HEK293 (cell line): ENCODE results near the gene TECR.

ENCODE experiments used
- CTCF ChIA-PET: fragments of 350-600 bp; formaldehyde crosslinking; extraction: SDS; loops from one replicate; lab custom pipeline; 2021; ENCODE audit warnings: antibody characterized with exemption; lab: Yijun Ruan, JAX
- POLR2A ChIA-PET: fragments of 300-600 bp; formaldehyde crosslinking; extraction: SDS; loops from one replicate; lab custom pipeline; 2020; ENCODE audit warnings: antibody characterized with exemption, inconsistent platforms; lab: Yijun Ruan, JAX
- H3K27ac ChIP-seq: fragments of 200-500 bp; sonication (Bioruptor generic); 2 replicates; pipeline ENCODE4 v1.5.1; 2014; ENCODE audit warnings: low read depth, low read length, control low read depth, inconsistent platforms; ENCODE audit errors: extremely low read depth
- H3K36me3 ChIP-seq, 2 experiments: fragments of 200-500 bp in 1 of 2; sonication (Bioruptor generic) in 1 of 2; 1 replicate in 1 of 2; 2 replicates in 1 of 2; pipeline ENCODE4 v1.5.1; 2014 to 2017; ENCODE audit warnings: inconsistent platforms in 2 of 2, low read length in 2 of 2; ENCODE audit not compliant: control insufficient read depth in 2 of 2, insufficient read depth in 1 of 2
- H3K4me1 ChIP-seq: fragments of 200-500 bp; sonication (Bioruptor generic); 2 replicates; pipeline ENCODE4 v1.5.1; 2014; ENCODE audit warnings: mild to moderate bottlenecking, low read length, inconsistent platforms; ENCODE audit not compliant: control insufficient read depth, insufficient read depth
- H3K4me3 ChIP-seq: 2 replicates; pipeline ENCODE4 v1.5.1; 2011; ENCODE audit warnings: low read depth, mild to moderate bottlenecking, control low read depth, low read length, moderate library complexity
- H3K9me3 ChIP-seq: fragments of 200-500 bp; sonication (Bioruptor generic); 2 replicates; pipeline ENCODE4 v1.5.1; 2014; ENCODE audit warnings: low read depth, low read length, inconsistent platforms; ENCODE audit not compliant: control insufficient read depth, insufficient read depth
- GLI2 ChIP-seq: fragments of 450-650 bp; formaldehyde crosslinking; IDR thresholded peaks from 2 replicates; pipeline ENCODE4; 2017; ENCODE audit warnings: missing biosample characterization, missing genetic modification characterization, low read depth, borderline replicate concordance
- GLI4 ChIP-seq: fragments of 450-650 bp; formaldehyde crosslinking; IDR thresholded peaks from 2 replicates; pipeline ENCODE4 v1.5.1; 2016; ENCODE audit warnings: missing biosample characterization, missing genetic modification characterization
- SP3 ChIP-seq: fragments of 450-650 bp; formaldehyde crosslinking; IDR thresholded peaks from 2 replicates; pipeline ENCODE4 v1.5.1; 2016; ENCODE audit warnings: missing biosample characterization, missing genetic modification characterization
- SP7 ChIP-seq: fragments of 450-650 bp; formaldehyde crosslinking; IDR thresholded peaks from 2 replicates; pipeline ENCODE4 v1.5.1; 2016; ENCODE audit warnings: missing biosample characterization, missing genetic modification characterization
- ZFHX2 ChIP-seq: fragments of 450-650 bp; formaldehyde crosslinking; conservative IDR thresholded peaks from 2 replicates; pipeline ENCODE4 v1.5.1; 2016; ENCODE audit warnings: missing biosample characterization, missing genetic modification characterization
- ZNF2 ChIP-seq: fragments of 450-650 bp; formaldehyde crosslinking; IDR thresholded peaks from 2 replicates; pipeline ENCODE4 v1.5.1; 2016; ENCODE audit warnings: missing biosample characterization, missing genetic modification characterization
- ZNF211 ChIP-seq: fragments of 450-650 bp; formaldehyde crosslinking; IDR thresholded peaks from 2 replicates; pipeline ENCODE4 v1.5.1; 2016; ENCODE audit warnings: low read depth, missing biosample characterization, missing genetic modification characterization
- ZNF23 ChIP-seq: fragments of 450-650 bp; formaldehyde crosslinking; IDR thresholded peaks from 2 replicates; pipeline ENCODE4 v1.5.1; 2016; ENCODE audit warnings: missing biosample characterization, missing genetic modification characterization, borderline replicate concordance
- ZNF302 ChIP-seq: fragments of 450-650 bp; formaldehyde crosslinking; IDR thresholded peaks from 2 replicates; pipeline ENCODE4 v1.5.1; 2016; ENCODE audit warnings: missing biosample characterization, missing genetic modification characterization, low read depth
- ZNF341 ChIP-seq: fragments of 450-650 bp; formaldehyde crosslinking; IDR thresholded peaks from 2 replicates; pipeline ENCODE4; 2016; ENCODE audit warnings: low read depth, missing biosample characterization, missing genetic modification characterization
- ZNF571 ChIP-seq: fragments of 450-650 bp; formaldehyde crosslinking; IDR thresholded peaks from 2 replicates; pipeline ENCODE4 v1.5.0; 2017; ENCODE audit warnings: missing biosample characterization, missing genetic modification characterization
- ZNF610 ChIP-seq: fragments of 450-650 bp; formaldehyde crosslinking; IDR thresholded peaks from 2 replicates; pipeline ENCODE4 v1.5.1; 2016; ENCODE audit warnings: missing biosample characterization, missing genetic modification characterization, borderline replicate concordance
- ZNF658 ChIP-seq: fragments of 450-650 bp; formaldehyde crosslinking; IDR thresholded peaks from 2 replicates; pipeline ENCODE4; 2016; ENCODE audit warnings: missing biosample characterization, missing genetic modification characterization
- ZXDB ChIP-seq: fragments of 450-650 bp; formaldehyde crosslinking; IDR thresholded peaks from 2 replicates; pipeline ENCODE4 v1.5.1; 2016; ENCODE audit warnings: missing biosample characterization, missing genetic modification characterization
- TF ChIP-seq, protein P1 (sequence below): fragments of 450-650 bp; formaldehyde crosslinking; IDR thresholded peaks from 2 replicates; pipeline ENCODE4 v1.5.1; 2016; ENCODE audit warnings: missing biosample characterization, missing genetic modification characterization
- TF ChIP-seq, protein P2 (sequence below): fragments of 450-650 bp; formaldehyde crosslinking; IDR thresholded peaks from 2 replicates; pipeline ENCODE4 v1.5.1; 2016; ENCODE audit warnings: missing biosample characterization, missing genetic modification characterization, borderline replicate concordance
- TF ChIP-seq, protein P3 (sequence below): sonication (generic); formaldehyde crosslinking; IDR thresholded peaks from 2 replicates; pipeline ENCODE4 v1.8.1; 2022; ENCODE audit warnings: mild to moderate bottlenecking, moderate library complexity, missing genetic modification reagents
- TF ChIP-seq, protein P4 (sequence below): fragments of 450-650 bp; IDR thresholded peaks from 2 replicates; pipeline ENCODE4 v1.5.1; 2018; ENCODE audit warnings: missing biosample characterization, mild to moderate bottlenecking, missing genetic modification characterization
- TF ChIP-seq, protein P5 (sequence below): fragments of 450-650 bp; formaldehyde crosslinking; IDR thresholded peaks from 2 replicates; pipeline ENCODE4 v1.5.1; 2016; ENCODE audit warnings: missing biosample characterization, missing genetic modification characterization
- TF ChIP-seq, protein P6 (sequence below): fragments of 450-650 bp; formaldehyde crosslinking; IDR thresholded peaks from 2 replicates; pipeline ENCODE4 v1.5.1; 2016; ENCODE audit warnings: missing biosample characterization, missing genetic modification characterization, borderline replicate concordance

TECR gene

DNA sequence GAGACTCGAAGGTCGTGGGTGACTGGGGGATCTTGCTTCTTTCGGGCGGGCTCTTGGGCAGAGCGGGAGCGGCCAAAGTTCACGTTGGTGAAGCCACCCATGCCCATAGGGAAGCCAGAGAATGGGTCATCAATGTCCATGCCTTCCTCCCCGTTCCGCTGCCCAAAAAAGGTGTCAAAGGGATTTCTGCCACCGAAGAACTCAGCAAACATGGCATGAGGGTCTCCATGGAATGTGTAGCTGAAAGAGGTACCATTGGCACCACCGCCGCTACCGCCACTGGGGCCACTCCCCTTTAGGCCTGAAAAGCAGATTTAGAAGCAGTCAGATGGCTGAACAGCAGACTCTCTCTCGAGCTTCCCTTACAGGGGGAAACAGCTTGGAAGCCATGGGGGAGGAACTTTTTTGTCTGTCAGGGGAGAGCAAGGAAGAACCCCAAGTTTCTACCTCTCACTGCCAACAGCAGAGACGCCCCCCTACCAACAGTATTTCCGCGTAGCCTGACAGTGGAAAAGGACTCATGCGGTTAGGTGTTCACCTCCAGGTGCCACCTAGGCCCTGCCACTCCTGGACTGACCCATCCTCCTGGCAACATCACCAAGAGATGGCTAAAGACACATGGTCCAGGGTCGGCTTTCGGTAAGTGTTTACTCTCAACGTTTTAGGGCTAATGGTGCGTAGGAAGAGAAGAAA lies 12.5 kb upstream of the TECR start (continued):
- TF ChIP-seq GLI2 (tag by site-specific recombination) (no peak), SP3 (tag by site-specific recombination) (no peak), ZNF211 (tag by site-specific recombination) (no peak), ZNF571 (tag by site-specific recombination) (no peak), ZNF2 (no peak), ZNF341 (tag by site-specific recombination) (peak; percentile 74), ZFHX2 (no peak), ZNF23 (no peak), ZNF610 (tag by site-specific recombination) (no peak), GLI4 (tag by site-specific recombination) (no peak)
- TF ChIP-seq, protein P1, sequence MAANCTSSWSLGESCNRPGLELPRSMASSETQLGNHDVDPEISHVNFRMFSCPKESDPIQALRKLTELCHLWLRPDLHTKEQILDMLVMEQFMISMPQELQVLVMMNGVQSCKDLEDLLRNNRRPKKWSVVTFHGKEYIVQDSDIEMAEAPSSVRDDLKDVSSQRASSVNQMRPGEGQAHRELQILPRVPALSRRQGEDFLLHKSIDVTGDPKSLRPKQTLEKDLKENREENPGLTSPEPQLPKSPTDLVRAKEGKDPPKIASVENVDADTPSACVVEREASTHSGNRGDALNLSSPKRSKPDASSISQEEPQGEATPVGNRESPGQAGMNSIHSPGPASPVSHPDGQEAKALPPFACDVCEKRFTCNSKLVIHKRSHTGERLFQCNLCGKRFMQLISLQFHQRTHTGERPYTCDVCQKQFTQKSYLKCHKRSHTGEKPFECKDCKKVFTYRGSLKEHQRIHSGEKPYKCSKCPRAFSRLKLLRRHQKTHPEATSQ (tag by site-specific recombination): no peak
- TF ChIP-seq, protein P2, sequence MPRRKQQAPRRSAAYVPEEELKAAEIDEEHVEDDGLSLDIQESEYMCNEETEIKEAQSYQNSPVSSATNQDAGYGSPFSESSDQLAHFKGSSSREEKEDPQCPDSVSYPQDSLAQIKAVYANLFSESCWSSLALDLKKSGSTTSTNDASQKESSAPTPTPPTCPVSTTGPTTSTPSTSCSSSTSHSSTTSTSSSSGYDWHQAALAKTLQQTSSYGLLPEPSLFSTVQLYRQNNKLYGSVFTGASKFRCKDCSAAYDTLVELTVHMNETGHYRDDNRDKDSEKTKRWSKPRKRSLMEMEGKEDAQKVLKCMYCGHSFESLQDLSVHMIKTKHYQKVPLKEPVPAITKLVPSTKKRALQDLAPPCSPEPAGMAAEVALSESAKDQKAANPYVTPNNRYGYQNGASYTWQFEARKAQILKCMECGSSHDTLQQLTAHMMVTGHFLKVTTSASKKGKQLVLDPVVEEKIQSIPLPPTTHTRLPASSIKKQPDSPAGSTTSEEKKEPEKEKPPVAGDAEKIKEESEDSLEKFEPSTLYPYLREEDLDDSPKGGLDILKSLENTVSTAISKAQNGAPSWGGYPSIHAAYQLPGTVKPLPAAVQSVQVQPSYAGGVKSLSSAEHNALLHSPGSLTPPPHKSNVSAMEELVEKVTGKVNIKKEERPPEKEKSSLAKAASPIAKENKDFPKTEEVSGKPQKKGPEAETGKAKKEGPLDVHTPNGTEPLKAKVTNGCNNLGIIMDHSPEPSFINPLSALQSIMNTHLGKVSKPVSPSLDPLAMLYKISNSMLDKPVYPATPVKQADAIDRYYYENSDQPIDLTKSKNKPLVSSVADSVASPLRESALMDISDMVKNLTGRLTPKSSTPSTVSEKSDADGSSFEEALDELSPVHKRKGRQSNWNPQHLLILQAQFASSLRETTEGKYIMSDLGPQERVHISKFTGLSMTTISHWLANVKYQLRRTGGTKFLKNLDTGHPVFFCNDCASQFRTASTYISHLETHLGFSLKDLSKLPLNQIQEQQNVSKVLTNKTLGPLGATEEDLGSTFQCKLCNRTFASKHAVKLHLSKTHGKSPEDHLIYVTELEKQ (tag by site-specific recombination): no peak
- TF ChIP-seq, protein P3, sequence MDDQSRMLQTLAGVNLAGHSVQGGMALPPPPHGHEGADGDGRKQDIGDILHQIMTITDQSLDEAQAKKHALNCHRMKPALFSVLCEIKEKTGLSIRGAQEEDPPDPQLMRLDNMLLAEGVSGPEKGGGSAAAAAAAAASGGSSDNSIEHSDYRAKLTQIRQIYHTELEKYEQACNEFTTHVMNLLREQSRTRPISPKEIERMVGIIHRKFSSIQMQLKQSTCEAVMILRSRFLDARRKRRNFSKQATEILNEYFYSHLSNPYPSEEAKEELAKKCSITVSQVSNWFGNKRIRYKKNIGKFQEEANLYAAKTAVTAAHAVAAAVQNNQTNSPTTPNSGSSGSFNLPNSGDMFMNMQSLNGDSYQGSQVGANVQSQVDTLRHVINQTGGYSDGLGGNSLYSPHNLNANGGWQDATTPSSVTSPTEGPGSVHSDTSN (CRISPR knock-in tag): no peak
- TF ChIP-seq, protein P4, sequence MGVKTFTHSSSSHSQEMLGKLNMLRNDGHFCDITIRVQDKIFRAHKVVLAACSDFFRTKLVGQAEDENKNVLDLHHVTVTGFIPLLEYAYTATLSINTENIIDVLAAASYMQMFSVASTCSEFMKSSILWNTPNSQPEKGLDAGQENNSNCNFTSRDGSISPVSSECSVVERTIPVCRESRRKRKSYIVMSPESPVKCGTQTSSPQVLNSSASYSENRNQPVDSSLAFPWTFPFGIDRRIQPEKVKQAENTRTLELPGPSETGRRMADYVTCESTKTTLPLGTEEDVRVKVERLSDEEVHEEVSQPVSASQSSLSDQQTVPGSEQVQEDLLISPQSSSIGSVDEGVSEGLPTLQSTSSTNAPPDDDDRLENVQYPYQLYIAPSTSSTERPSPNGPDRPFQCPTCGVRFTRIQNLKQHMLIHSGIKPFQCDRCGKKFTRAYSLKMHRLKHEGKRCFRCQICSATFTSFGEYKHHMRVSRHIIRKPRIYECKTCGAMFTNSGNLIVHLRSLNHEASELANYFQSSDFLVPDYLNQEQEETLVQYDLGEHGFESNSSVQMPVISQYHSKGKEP (tag by site-specific recombination): no peak

DNA sequence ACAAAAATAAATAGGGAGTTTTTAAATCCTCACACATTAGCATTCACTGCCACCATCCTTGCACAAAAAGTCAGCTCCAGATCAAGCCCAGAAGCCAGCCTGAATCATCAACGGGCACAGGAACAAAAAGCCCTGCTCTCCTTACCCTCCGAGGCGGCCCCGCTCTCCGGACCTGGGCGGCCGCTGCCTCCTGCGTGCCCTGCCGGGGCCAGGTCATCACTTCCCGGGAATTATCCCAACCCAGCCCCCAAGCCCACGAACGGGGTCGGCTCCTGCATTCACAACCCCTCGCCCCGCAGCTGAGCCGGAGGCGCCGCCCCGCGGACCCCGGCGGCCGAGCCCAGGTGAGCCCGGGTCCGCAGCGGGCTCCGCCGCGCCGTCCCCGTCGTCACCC lies 12.0 kb upstream of the TECR start:
- Histone ChIP-seq H3K36me3 (peaks cover 3 to 39% of the 10 kb centered on the region in 2 experiments; a peak in 1 of 3 replicates), H3K27ac (peak overlapping the region; percentile 96), H3K4me3 (peak overlapping the region; percentile 97), H3K9me3 (no peaks in the 10 kb centered on the region), H3K4me1 (no peaks in the 10 kb centered on the region; the same call in 1 of the 2 replicates)
- ChIA-PET CTCF (interaction anchor here (2.1 kb wide), 1 partner anchor 13 kb away, joined by 5 read pairs; no protein-coding TSS in a partner anchor), POLR2A (interaction anchor here (0.6 to 2.6 kb wide), 15 partner anchors 9 to 173 kb away, joined by 3 to 48 read pairs (median 4); partner anchors contain the start of genes GIPC1, NDUFB7 and ZNF333)
- TF ChIP-seq ZNF302 (tag by site-specific recombination) (no peak), ZNF341 (tag by site-specific recombination) (no peak), ZXDB (no peak), ZNF658 (no peak), SP7 (tag by site-specific recombination) (no peak)
- TF ChIP-seq, protein P5, sequence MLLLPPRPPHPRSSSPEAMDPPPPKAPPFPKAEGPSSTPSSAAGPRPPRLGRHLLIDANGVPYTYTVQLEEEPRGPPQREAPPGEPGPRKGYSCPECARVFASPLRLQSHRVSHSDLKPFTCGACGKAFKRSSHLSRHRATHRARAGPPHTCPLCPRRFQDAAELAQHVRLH (tag by site-specific recombination): no peak
- TF ChIP-seq, protein P6, sequence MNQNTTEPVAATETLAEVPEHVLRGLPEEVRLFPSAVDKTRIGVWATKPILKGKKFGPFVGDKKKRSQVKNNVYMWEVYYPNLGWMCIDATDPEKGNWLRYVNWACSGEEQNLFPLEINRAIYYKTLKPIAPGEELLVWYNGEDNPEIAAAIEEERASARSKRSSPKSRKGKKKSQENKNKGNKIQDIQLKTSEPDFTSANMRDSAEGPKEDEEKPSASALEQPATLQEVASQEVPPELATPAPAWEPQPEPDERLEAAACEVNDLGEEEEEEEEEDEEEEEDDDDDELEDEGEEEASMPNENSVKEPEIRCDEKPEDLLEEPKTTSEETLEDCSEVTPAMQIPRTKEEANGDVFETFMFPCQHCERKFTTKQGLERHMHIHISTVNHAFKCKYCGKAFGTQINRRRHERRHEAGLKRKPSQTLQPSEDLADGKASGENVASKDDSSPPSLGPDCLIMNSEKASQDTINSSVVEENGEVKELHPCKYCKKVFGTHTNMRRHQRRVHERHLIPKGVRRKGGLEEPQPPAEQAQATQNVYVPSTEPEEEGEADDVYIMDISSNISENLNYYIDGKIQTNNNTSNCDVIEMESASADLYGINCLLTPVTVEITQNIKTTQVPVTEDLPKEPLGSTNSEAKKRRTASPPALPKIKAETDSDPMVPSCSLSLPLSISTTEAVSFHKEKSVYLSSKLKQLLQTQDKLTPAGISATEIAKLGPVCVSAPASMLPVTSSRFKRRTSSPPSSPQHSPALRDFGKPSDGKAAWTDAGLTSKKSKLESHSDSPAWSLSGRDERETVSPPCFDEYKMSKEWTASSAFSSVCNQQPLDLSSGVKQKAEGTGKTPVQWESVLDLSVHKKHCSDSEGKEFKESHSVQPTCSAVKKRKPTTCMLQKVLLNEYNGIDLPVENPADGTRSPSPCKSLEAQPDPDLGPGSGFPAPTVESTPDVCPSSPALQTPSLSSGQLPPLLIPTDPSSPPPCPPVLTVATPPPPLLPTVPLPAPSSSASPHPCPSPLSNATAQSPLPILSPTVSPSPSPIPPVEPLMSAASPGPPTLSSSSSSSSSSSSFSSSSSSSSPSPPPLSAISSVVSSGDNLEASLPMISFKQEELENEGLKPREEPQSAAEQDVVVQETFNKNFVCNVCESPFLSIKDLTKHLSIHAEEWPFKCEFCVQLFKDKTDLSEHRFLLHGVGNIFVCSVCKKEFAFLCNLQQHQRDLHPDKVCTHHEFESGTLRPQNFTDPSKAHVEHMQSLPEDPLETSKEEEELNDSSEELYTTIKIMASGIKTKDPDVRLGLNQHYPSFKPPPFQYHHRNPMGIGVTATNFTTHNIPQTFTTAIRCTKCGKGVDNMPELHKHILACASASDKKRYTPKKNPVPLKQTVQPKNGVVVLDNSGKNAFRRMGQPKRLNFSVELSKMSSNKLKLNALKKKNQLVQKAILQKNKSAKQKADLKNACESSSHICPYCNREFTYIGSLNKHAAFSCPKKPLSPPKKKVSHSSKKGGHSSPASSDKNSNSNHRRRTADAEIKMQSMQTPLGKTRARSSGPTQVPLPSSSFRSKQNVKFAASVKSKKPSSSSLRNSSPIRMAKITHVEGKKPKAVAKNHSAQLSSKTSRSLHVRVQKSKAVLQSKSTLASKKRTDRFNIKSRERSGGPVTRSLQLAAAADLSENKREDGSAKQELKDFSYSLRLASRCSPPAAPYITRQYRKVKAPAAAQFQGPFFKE (tag by site-specific recombination): no peak
